GM19463 (cell line): ENCODE data around the gene CZIB.
"Not testable (repeated sequence)": the region's sequence is repeated elsewhere in the genome, so short reads cannot be mapped to it uniquely, and the experiment has no call there.

ENCODE experiments used
- ATAC-seq: cut with Tn5 transposase; IDR thresholded peaks from one replicate; pipeline ENCODE4 v1.9.1; 2021; ENCODE audit warnings: mild to moderate bottlenecking, moderate library complexity; ENCODE audit not compliant: unreplicated experiment

Gene CZIB

GRCh38 chr1:53238197-53239155 lies 18.0 kb upstream of the CZIB start, which contains the start of gene MAGOH:
TSS of gene MAGOH (minus strand) at chr1:53238518. CDS start at chr1:53238448, 70 bp downstream.
- ATAC-seq = peak; percentile 97

- ATAC-seq = no peak
Measured at GRCh38 chr1:53237638-53238037, 17.2 kb upstream of the CZIB start.

- no peak for ATAC-seq
Measured at GRCh38 chr1:53220962-53221286, 490 bp upstream of the CZIB start.

DNA sequence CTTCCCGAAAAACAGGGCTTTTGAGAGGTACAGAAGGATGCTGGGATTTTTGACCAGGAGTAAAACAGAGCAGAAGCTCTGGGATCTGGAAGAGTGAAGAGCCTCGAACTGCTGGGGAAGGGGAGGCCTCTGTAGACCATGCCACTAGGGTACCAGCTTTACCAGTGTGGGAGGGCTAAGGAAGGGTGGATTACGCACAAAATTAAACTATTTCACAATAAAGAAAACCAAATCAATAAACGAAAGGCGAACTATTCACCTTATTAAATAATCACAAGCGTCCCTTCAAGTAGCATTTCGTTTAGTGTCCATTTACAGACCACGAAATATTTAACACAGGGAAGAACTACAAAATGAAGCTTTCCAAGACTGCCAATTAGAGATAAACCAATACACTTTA lies 723 bp downstream of the CZIB start:
- no peak for ATAC-seq

- no peak for ATAC-seq
Measured at GRCh38 chr1:53218201-53218600, 2.2 kb downstream of the CZIB start.

DNA sequence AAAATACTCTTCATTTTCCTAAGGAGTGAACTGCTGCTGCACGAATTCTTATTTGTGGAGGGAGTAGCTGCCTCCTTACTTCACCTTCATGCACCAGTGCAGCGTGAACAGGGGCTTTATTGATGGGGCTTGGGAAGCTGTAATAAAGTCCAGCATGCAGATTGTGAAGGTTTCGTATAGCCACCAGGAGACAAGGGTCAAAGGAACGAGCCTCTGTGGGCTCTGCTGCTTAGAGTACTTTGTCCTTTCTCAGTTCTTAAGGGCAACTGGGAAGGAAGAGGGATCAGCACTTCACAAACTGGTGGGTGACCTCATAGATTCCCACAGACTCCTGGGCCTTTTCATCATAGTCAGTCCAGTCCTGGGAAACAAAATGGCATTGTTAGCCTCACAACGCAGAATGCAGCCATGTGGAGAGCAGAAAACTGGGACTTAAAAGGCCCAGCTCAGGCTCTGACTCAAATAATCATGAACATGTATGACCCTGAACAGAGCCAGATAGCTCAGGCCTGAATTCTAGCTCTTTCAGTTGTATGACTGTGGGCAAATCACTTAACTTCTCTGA lies 6.0 kb downstream of the CZIB start:
- no peak for ATAC-seq

DNA sequence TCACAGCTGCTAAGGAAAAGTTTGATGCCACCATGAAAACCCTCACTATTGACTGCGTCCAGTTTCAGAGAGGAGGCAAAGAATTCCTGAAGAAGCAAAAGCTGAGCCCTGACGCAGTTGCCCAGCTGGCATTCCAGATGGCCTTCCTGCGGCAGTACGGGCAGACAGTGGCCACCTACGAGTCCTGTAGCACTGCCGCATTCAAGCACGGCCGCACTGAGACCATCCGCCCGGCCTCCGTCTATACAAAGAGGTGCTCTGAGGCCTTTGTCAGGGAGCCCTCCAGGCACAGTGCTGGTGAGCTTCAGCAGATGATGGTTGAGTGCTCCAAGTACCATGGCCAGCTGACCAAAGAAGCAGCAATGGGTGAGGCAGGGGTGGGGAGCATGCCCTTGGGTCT lies 9.5 kb downstream of the CZIB start:
- ATAC-seq = no peak

GRCh38 chr1:53210352-53210751 lies 10.1 kb downstream of the CZIB start:
- no peak for ATAC-seq

DNA sequence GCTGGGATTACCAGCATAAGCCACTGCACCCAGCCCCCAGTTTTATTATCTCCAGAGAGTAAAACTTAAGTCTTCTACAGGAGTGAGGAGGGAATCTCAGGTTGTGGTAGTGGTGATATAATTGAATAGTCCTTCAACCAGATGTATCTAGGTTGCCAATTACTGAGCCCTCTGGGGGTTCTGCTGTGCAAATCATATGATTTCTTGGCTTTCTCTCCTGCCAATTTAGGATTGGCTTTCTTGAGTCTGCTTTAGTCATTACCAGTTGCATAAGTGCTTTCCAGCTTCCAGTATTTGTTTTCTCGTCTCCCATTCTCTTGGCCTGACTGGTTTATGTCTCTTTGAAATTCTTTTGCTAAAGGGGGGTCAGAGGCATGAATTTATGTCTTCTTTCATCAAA lies 12.7 kb downstream of the CZIB start:
- no peak for ATAC-seq

DNA sequence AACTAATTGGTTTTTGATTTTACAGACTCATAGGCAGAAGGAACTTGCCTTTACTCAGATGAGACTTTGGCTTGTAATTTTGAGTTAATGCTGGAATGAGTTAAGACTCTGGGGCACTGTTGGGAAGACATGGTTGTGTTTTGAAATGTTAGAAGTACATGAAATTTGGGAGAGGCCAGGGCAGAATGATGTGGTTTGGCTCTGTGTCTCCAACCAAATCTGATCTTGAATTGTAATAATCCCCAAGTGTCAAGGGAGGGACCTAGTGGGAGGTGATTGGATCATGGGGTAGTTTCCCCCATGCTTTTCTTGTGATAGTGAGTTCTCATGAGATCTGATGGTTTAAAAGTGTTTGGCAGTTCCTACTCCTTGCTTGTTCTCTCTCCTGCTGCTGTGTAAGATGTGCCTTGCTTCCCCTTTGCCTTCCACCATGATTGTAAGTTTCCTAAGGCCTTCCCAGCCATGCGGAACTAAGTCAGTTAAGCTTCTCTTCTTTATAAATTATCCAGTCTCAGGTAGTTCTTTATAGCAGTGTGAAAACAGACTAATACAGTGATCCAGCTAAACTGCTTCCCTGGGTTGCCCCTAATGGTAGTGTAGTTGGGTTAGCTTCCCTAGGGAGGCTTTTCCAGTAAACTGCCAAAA lies 13.6 kb downstream of the CZIB start:
- ATAC-seq = no peak

- not testable (repeated sequence) for ATAC-seq
Measured at GRCh38 chr1:53206083-53206685, 14.2 kb downstream of the CZIB start.

- ATAC-seq = not testable (repeated sequence)
Measured at GRCh38 chr1:53205496-53205895, 14.9 kb downstream of the CZIB start.

- ATAC-seq = no peak
Measured at GRCh38 chr1:53203466-53203865, 17.0 kb downstream of the CZIB start.

DNA sequence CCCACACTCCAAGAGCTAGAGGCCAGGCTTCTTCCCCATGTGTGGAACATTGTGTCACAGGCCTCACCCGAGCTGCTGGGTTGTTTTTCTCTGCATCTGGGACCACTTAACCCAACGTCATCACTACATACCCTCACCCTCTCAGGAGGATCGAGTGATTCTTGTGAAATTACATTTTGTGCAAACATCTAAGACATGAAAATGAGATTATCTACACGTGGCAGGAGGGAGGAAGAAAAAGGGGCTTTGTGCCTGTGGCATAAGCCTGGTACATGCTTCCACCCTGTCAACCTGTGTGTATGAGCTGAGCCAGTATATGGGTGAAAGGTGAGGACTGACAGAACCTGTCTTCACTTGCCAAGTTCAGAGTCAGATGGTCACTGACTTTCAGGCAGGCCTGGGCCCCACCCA lies 22.2 kb downstream of the CZIB start:
- no peak for ATAC-seq

DNA sequence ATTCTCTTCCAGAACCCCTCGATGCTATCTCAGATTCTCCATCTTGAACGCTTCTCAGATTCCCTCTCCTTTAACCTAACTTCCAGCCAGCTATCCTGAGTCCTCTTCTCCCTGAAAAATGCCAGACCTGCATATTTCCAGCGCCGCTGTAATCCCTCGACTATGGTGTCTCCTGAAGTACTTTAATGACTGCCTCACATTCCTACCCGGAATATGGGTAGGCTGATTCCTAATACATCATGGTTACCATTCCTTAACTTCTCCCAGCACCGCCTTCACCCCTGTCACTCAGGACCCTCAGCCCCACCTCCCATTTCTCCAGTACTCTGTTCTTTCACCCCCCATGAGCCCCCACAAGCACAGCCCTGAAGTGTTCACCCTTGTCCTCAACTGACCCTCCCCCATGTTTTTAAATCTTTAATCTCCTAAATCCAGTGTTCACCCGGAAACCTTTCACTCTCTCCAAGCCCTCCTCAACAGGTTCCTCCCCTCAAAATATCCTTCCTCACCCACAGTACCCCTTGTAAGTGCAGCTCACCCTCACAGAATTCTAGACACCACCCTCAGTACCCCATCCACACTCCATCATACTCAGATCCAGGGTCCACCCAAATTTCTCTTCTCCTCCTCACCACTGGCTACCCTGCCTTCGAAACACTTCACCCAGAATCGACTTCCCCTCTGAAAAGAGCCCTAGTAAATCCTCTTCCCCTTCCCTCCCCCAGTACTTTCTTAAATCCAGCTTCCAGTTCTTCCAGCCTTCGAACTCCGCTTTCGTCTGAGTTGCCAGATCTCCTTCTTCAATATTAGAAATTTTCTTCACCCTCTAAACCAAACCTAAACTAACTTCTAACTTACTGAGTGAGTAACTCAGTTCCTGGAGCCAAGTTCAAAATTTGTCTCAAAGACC lies 22.9 kb downstream of the CZIB start:
- no peak for ATAC-seq

DNA sequence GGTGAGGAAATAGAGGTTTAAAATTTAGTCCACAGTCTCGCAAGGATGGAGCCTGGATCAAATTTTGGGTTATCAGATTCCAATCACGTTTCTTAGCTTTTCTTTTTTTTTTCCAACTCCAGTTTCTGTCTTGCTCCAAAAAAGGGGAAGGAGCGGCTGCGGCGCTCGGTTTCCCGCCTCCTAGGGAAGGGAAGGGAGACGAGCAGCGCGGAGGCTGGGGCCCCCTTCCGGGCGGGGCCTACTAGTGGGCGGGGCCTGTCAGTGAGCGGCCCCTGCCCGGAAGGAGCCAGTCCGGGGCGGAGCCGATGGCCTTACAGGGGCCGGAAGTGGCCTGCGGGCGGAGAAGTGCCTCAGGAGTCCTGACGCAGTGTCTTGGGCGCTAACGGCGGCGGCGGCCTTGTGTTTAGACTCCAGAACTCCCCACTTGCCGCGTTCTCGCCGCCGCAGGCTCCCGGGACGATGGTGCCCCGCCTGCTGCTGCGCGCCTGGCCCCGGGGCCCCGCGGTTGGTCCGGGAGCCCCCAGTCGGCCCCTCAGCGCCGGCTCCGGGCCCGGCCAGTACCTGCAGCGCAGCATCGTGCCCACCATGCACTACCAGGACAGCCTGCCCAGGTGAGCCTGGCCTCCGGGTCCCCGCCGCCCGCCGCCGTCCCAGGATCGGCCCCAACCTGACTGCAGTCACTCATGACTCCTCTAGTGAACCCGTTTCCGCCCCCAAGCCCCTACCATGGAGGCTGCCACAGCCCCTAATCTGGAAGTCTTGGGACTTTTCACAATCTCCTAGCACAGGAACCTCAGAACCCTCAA lies 23.7 kb downstream of the CZIB start, which contains the start of gene CPT2:
TSS of gene CPT2 (plus strand) at position 340 of the 806 bp plus-strand sequence. CDS start at position 460, 120 bp downstream.
- peak; percentile 99 for ATAC-seq

DNA sequence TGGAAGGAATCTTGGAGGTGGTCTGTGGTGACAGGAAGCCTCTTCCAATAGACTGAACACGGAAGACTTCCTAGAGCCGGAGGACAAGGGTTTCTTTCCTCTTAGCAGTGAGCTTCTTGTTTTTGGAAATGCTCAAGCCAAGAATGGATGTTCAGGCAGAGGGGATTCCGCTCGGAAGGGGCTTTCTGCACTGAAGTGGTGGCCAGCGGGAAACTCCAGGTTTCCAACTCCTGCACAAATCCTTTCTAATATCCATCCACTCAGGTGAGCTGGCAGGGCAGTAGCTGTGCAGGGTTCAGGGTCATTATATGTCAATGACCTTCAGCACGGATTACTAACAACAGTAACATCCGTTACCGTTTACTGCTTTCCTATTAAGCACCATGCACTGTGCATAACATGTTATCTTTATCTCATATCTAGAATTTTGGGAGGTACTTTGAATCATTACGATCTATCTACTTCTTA lies 24.4 kb downstream of the CZIB start:
- peak; percentile 2 for ATAC-seq

DNA sequence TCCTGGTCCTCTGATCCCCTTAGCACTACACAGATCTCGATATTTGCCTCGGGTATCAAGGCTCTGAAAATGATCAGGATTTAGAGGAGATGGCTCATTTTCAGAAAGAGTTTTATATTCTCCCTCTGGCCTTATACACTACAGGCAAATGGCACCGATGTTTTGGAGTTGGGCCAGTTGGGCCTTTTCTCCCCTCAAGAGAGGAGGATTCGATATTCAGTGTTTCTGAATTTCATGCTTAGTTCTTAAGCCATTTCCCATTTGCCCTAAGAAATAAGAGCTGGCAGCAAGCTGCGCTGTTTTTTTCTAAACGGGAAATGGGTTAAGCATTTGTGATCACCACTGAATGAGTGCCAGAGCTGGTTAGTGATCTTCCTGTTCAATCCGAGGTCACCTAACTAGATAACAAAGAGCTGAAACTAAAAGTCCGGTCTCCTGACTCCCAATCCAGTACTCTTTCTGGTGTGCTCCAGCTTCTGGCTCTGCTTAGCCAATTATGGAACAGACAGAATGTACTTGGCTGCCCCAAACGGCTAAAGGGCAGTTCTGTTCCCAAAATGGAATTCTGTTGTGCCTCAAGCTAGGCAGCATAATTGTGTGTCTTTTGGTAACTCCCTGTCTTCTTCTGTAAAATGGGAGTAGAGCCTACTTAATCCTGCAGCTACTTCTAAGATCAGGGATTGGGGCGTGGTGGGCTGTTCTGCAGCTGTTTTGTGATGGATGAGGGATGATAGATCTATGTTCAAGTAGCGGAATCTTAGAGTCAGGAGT lies 25.0 kb downstream of the CZIB start:
- ATAC-seq = no peak

- no peak for ATAC-seq
Measured at GRCh38 chr1:53190210-53190611, 30.2 kb downstream of the CZIB start.
